Hepatocyte (in vitro differentiated cells): ENCODE measurements around the gene TSTD2. TPM values are rescaled to one million over a fixed set of nuclear protein-coding genes. Genes with fewer than 3 reads are reported as not detected.

Experiments used
- DNase-seq: peaks from one replicate; pipeline ENCODE4 v3.0.0-alpha.2; 2016; ENCODE audit warnings: low spot score
- H2AFZ ChIP-seq: fragments of 200-600 bp; sonication (generic); 2 replicates; pipeline ENCODE4 v1.6.0; 2016; ENCODE audit warnings: antibody characterized with exemption, mild to moderate bottlenecking
- H3K27ac ChIP-seq: fragments of 200-600 bp; sonication (generic); 2 replicates; pipeline ENCODE4 v1.5.1; 2016; ENCODE audit warnings: mild to moderate bottlenecking
- H3K27me3 ChIP-seq: fragments of 200-600 bp; sonication (generic); 2 replicates; pipeline ENCODE4 v1.6.1; 2016
- H3K36me3 ChIP-seq: fragments of 200-600 bp; sonication (generic); replicated peaks from 2 replicates; pipeline ENCODE4 v1.5.1; 2016; ENCODE audit warnings: low read depth; ENCODE audit not compliant: insufficient read depth
- H3K4me1 ChIP-seq: fragments of 200-600 bp; sonication (generic); 2 replicates; pipeline ENCODE4 v1.5.1; 2016; ENCODE audit warnings: mild to moderate bottlenecking, moderate library complexity; ENCODE audit not compliant: insufficient read depth
- H3K4me2 ChIP-seq: fragments of 200-600 bp; sonication (generic); 2 replicates; pipeline ENCODE4 v1.6.0; 2016
- H3K4me3 ChIP-seq: fragments of 200-600 bp; sonication (generic); 2 replicates; pipeline ENCODE4 v1.5.1; 2016; ENCODE audit warnings: mild to moderate bottlenecking
- H3K79me2 ChIP-seq: fragments of 200-600 bp; sonication (generic); 2 replicates; pipeline ENCODE4 v1.6.0; 2017; ENCODE audit warnings: mild to moderate bottlenecking
- H3K9me2 ChIP-seq: fragments of 200-600 bp; sonication (generic); replicated peaks from 2 replicates; pipeline ENCODE4 v1.6.0; 2017; ENCODE audit warnings: mild to moderate bottlenecking; ENCODE audit not compliant: insufficient read depth
- H3K9me3 ChIP-seq: fragments of 200-600 bp; sonication (generic); 2 replicates; pipeline ENCODE4 v1.5.1; 2016; ENCODE audit warnings: low read depth, mild to moderate bottlenecking
- H4K20me1 ChIP-seq: fragments of 200-600 bp; sonication (generic); 2 replicates; pipeline ENCODE4 v1.6.0; 2016; ENCODE audit warnings: mild to moderate bottlenecking; ENCODE audit not compliant: insufficient read depth, poor library complexity, severe bottlenecking
- EZH2 ChIP-seq: fragments of 200-600 bp; sonication (generic); IDR thresholded peaks from 2 replicates; pipeline ENCODE4 v1.6.1; 2016; ENCODE audit warnings: antibody characterized with exemption, mild to moderate bottlenecking, borderline replicate concordance
- EZH2phosphoT487 ChIP-seq: fragments of 200-600 bp; sonication (generic); IDR thresholded peaks from one replicate; pipeline ENCODE4 v1.6.1; 2018; ENCODE audit warnings: antibody characterized with exemption, mild to moderate bottlenecking, low read depth, moderate library complexity; ENCODE audit not compliant: unreplicated experiment, severe bottlenecking
- WGBS: methylation state at CpG from one replicate; pipeline ENCODE4 v1.1.6; 2016; ENCODE audit warnings: low lambda C conversion rate; ENCODE audit errors: missing lambda C conversion rate; 5-methylcytosine and 5-hydroxymethylcytosine counted together
- polyA plus RNA-seq: library from polyadenylated mRNA; unstranded; fragments of >200 nt; fragmentation: Nextera tagmentation; extraction: Ambion mirVana; gene quantifications from 2 replicates; pipeline ENCODE4 v1.2.1, GENCODE V29; 2016
- total RNA-seq: library from RNA; depleted of rRNA; stranded (reverse); fragments of >200 nt; gene quantifications from 2 replicates; pipeline ENCODE4 v1.2.3, GENCODE V29; 2014
- TF ChIP-seq, protein P1 (sequence below): fragments of 200-600 bp; sonication (generic); IDR thresholded peaks from 2 replicates; pipeline ENCODE4 v1.5.1; 2016; ENCODE audit warnings: antibody characterized with exemption, mild to moderate bottlenecking; ENCODE audit not compliant: poor library complexity

TSTD2 gene
- total and polyA plus RNA-seq, 2 experiments from 2014 or later = 4.3 to 19.0 TPM

DNA sequence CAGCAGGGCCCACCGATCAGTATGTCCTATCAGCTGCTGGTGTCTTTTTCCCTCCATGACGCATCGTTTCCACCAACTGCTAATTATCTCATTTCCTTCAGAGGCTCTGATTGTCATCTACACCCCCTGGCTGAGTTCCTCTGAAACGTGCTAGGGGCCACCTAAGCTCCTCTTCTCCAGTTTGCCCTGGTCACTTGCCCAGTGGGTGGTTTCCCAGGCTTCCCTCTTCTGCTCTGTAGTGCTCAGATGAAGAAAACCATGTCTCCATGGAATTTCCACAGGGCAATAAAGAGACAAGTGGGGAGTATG is 65.3 kb downstream of the TSTD2 start:
- H3K27ac ChIP-seq = no peak overlapping the region
- H3K27me3 ChIP-seq = no peaks in the 10 kb centered on the region
- TF ChIP-seq EZH2 (no peak), EZH2phosphoT487 (no peak)
- TF ChIP-seq, protein P1, sequence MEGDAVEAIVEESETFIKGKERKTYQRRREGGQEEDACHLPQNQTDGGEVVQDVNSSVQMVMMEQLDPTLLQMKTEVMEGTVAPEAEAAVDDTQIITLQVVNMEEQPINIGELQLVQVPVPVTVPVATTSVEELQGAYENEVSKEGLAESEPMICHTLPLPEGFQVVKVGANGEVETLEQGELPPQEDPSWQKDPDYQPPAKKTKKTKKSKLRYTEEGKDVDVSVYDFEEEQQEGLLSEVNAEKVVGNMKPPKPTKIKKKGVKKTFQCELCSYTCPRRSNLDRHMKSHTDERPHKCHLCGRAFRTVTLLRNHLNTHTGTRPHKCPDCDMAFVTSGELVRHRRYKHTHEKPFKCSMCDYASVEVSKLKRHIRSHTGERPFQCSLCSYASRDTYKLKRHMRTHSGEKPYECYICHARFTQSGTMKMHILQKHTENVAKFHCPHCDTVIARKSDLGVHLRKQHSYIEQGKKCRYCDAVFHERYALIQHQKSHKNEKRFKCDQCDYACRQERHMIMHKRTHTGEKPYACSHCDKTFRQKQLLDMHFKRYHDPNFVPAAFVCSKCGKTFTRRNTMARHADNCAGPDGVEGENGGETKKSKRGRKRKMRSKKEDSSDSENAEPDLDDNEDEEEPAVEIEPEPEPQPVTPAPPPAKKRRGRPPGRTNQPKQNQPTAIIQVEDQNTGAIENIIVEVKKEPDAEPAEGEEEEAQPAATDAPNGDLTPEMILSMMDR = no peak
- no peaks in the 10 kb centered on the region for H3K9me3 ChIP-seq
- H3K79me2 ChIP-seq = no peaks in the 10 kb centered on the region
- no peak for DNase-seq
- H2AFZ ChIP-seq = no peak overlapping the region
- no peaks in the 10 kb centered on the region for H3K9me2 ChIP-seq
- no peaks in the 10 kb centered on the region for H3K36me3 ChIP-seq
- no peaks in the 10 kb centered on the region for H3K4me1 ChIP-seq
- WGBS = 79% methylated on average over 4 of the region's 4 CpGs
- H4K20me1 ChIP-seq = no peaks in the 10 kb centered on the region
- no peak overlapping the region for H3K4me3 ChIP-seq
- H3K4me2 ChIP-seq = no peak overlapping the region

DNA sequence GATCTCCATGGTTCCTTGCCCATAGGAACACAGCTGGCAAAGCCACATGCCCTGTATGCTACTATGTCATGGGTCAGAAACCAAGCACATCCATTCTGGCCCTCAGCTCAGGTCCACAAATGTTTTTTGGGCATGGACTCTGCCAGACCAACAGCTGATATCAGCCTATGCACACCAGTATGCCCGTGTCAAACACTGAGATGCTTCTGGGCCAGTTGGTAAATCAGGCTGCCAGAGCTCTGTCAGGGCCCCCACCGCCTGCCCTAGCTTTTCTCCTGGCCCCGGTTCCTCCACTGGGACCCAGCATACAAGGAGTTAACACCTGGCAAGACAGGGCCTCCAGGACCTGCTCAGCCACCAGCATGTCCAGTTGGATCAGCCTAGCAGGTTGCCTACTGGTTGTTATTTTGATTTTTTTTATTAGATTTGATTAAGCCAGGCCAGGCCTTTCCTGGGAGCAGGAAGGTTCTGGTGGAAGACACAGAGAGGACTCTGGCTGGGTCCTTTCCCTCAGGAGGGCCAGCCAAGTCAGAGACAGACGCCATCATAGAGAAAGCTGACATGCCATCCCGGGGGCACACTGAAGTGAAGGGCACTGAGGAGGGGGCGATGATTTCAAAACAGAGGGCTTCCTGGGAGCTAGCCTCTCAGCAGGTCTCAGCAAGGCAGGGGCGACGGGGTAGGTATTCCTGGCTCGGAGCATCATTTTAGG is 65.8 kb downstream of the TSTD2 start:
- Histone ChIP-seq H3K4me1 (no peaks in the 10 kb centered on the region), H3K79me2 (no peaks in the 10 kb centered on the region), H3K9me3 (no peaks in the 10 kb centered on the region), H3K4me3 (no peak overlapping the region), H3K27ac (no peak overlapping the region), H4K20me1 (no peaks in the 10 kb centered on the region), H3K27me3 (no peaks in the 10 kb centered on the region), H2AFZ (no peak overlapping the region), H3K9me2 (no peaks in the 10 kb centered on the region), H3K4me2 (no peak overlapping the region), H3K36me3 (no peaks in the 10 kb centered on the region)
- 90% methylated on average over 9 of the region's 9 CpGs for WGBS
- DNase-seq = no peak
- TF ChIP-seq, protein P1 = no peak
- TF ChIP-seq EZH2 = no peak
- no peak for TF ChIP-seq EZH2phosphoT487

DNA sequence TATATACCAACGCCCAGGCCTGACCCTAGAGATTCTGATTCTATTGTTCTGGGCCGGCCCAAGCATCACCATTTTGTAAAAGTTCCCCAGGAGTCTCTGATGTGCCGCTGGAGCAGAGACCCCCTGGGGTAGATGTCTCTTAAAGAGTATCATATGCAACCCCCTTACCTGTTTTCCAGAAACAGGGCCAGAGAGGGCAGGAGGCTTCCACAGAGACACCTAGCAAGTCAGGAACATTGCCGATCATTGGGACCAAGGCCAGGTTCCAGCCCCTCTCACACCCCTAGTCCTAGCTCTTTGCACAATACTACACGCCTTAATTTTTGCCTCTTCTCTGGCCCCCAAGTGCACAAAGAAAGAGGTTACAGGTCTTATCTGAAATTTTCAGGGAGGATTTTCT is 67.9 kb downstream of the TSTD2 start:
- Histone ChIP-seq H3K79me2 (no peaks in the 10 kb centered on the region), H3K36me3 (no peaks in the 10 kb centered on the region), H4K20me1 (no peaks in the 10 kb centered on the region), H3K4me2 (no peak overlapping the region), H2AFZ (no peak overlapping the region), H3K27ac (no peak overlapping the region), H3K9me3 (no peaks in the 10 kb centered on the region), H3K27me3 (no peaks in the 10 kb centered on the region), H3K4me3 (no peak overlapping the region), H3K9me2 (no peaks in the 10 kb centered on the region), H3K4me1 (no peaks in the 10 kb centered on the region)
- WGBS = 91% methylated on average over 5 of the region's 5 CpGs
- no peak for DNase-seq
- TF ChIP-seq, protein P1 = no peak
- TF ChIP-seq EZH2 (no peak), EZH2phosphoT487 (no peak)
